Glomerular endothelial cell (primary cell): ENCODE data around the gene GLIS2. TPM values are rescaled to one million over a fixed set of nuclear protein-coding genes. Genes with fewer than 3 reads are reported as not detected.

ENCODE experiments used
- DNase-seq: peaks from one replicate; pipeline ENCODE4 v3.0.0-alpha.2; 2011; ENCODE audit warnings: low read depth, low spot score; ENCODE audit errors: extremely low read depth
- total RNA-seq: library from RNA; depleted of rRNA; stranded (reverse); fragments of >200 nt; gene quantifications from 2 replicates; pipeline ENCODE4 v1.2.3, GENCODE V29; 2015

The GLIS2 gene
- total RNA-seq, 1 donor from 2014 or later, result 5.9 TPM

GRCh38 chr16:4295581-4295980 lies 20.3 kb upstream of the GLIS2 start:
- no peak for DNase-seq

DNA sequence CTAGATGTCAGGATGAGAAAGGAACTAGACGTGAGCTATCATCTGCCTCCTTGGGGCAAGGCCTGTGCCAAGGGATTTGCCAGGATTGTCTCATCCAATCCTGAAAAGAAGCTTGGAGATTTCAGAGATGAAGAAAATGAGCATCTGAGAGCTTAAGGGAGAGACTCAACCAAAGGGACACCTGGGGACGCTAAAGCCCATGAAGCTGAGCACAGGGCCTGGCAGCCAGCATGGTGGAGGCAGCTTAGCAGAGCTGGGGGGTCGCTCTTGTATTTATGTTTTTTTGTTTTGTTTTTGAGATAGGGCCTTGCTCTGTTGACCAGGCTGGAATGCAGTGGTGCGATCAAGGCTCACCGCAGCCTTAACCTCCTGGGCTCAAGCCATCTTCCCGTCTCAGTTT lies 18.4 kb upstream of the GLIS2 start:
- no peak for DNase-seq

DNA sequence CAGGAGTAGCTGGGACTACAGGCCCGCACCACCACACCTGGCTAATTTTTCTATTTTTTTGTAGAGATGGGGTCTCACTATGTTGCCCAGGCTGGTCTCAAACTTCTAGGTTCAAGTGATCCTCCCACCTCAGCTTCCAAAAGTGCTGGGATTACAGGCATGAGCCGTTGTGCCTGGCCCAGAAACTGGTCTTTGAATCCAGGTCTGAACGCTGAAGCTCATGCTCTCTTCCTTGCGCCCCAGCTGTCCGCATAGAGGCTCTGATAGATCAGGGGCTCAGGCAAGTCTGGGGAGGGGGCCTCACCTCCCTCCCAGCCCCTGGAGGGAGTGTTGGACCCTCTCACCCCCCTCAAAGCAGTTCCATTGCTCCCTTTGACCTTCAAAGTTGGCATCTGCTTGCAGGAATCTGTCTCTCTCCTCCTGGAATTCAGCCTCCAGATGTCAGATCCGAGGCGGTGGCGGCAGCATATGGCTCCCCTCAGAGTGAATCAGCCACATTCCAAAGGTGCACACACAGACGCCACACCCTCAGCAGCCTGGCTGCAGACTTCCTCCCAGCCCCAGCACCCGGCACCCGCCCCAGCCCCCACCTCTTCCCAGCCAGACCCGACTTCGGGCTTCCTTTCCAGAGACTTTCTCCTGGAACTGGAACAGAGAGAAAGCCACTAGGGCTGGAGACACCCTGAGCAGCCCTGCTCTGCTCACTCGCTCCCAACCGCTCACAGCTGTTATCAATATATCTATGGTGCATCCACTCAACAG lies 16.9 kb upstream of the GLIS2 start:
- no peak for DNase-seq

- no peak for DNase-seq
Measured at GRCh38 chr16:4301177-4301576, 14.7 kb upstream of the GLIS2 start.

- DNase-seq, result no peak
Measured at GRCh38 chr16:4301968-4302367, 13.9 kb upstream of the GLIS2 start.

- DNase-seq, result no peak
Measured at GRCh38 chr16:4303973-4304372, 11.9 kb upstream of the GLIS2 start.

- no peak for DNase-seq
Measured at GRCh38 chr16:4306470-4307214, 9.2 kb upstream of the GLIS2 start.

DNA sequence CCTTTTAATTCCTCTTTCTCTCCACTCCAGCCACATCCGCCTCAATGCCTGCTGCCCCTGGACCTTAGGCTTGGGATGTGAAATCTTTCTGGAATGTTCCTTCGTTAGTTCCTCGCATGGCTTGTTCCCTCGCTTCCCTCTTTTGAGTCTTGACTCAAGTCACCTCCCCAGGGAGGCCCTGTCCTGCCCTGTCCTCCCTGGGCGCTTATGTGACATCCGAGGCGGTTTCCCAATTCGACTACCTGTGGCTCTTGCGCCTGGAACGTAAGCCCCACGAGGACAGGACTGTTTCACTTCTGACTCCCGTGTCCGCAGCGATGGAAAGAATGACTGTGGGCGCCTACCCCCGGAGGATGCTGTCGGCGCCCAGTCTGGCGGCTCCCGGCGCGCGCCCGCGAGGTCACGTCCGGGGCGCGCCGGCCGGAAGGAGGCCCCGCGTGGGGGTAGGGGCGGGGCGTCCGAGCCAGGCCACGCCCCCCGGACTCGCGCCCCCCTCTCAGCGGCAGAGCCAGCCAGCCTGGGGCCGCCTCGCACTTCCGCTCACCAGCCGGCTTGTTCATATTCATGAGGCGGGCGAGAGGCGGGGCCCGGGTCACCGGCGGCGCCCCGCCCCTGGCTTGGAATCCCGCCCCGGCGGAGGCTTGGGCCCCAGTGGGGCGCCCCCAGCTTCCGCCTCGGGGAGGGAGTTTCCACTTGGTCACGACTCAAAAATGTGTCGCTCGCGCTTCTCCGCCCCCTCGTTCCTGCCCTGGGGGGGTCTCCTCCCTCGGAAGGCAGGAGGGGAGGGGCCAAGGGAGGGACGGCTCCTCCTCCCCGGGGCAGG lies 8.4 kb upstream of the GLIS2 start:
- no peak for DNase-seq

GRCh38 chr16:4309102-4309832 lies 6.6 kb upstream of the GLIS2 start:
- no peak for DNase-seq

DNA sequence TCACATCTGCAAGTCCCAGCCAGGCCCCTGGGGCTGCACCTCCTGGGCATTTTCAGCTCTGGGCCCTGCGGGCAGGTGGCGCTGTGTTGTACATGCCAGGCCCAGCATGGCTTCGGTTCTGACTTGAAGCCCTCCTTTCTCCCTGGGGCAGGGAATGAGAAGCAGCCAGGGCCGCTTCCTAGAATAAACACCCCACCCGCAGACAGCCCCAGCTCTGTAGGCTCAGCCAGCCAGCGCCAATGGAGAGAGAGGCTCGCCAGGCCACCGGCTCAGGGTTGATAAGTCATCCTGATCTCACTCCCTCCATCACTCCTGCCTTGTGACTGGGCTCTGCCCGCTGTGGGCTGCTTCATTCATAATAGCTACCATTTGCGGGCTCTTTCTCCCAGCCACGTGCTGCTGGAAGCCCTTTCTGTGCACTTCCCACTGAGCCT lies 6.0 kb upstream of the GLIS2 start:
- DNase-seq, result no peak

- DNase-seq, result no peak
Measured at GRCh38 chr16:4313563-4314531, 2.0 kb upstream of the GLIS2 start.

DNA sequence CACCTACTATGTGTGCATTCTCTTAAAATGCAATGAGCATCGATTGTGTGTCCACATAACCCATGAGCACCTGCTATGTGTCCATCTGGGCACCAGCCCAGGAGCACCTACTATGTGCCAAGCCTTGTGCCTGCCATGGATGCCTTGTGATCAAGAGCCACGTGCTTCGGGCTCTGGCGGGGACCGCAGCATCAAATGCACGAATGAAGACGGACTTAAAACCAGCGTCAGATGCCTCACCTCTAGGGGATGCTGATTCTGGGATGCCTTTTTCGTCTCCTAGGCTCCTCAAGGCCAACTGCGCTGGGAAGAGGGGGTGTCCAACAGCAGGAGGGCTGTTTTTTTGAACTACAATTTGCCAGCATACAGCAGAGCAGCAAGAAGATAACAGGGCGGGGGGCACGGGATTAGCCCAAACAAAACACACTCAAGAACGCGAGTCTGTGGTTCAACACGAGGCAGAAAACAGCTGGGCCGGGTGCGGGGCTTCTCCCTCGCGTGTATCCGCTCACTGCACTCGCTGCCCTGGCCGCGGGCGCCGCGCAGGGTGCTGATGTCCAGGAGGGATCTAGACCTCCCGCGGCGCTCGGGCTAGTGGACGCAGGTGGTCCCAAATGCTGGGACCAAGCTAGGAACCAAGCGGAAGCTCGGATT lies 1.2 kb upstream of the GLIS2 start:
- DNase-seq, result no peak

GRCh38 chr16:4316108-4316863 lies 419 bp downstream of the GLIS2 start:
- DNase-seq, result no peak

DNA sequence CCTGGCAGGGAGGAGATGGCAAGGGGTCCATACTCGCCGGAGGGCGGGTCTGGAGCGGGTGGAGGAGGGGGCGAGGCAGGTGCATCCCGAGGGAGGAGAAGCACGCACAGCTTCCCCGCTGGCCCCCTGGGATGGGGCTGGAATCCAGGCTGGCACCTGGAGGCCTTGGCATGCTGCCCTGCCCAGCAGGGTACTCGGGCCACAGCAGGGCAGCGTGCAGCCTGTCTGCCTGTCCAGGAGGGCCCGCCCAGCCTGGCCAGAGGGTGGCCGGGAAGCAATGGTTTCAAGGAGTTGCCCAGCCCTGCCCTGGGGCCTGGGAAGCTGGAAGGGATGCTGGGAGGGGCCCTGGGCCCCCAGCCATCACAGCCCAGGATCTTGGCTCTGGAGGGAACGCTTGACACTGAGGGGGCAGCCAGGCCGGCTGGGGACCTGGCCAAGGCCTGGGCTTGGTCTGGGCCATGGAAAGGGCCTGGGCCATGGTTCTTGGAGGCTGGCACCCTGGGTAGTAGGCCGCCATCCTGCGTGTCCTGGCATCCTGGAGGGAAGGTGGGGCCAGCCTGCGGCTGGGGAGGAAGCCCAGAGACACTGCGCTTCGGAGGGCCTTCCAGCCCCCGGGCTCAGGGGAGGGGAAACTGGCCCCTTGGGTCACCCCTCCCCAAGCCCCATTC lies 1.1 kb downstream of the GLIS2 start:
- no peak for DNase-seq

DNA sequence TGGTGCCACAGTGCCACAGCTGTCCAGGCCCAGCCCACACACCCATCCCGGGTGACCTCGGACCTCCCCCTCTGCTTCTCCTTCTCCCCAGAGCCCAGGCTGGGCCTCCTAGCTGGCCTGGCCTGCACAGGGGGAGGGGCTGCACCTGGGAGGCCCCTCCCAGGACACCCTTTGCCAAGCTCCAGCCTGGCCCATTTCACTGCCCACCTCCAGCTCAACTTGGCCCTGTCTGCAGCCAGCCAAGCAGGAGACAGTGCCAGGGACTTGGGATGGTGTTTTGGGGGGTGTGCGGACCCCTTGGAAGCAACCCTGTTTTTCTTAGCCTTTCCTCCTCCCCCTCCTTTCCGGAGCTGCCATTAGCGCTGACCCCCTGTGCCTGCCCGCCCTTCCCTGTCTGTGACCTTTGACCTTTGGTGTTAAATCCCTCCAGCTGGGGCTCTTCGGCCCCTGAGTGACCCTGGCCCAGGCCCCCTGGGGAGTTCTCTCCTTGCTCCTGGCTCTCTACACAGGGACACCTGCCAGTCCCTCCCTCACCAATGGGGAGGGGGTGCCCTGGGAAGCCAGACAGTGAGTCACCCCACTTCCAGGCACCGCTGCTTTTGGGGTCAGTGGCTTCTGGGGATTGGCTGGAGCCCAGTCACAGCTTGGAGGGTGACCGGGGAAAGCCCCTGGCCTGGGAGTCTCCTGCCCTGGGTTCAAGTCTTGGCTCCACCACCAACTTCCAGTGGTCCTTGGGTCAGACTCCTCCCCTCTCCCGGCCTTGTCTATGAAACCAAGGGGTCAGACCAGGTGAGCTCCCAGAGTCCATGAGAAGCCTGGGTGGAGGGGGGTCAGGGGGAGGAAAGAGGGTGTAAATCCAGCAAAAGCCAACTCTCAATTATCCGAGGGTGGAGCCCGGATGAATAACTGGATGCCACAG lies 1.9 kb downstream of the GLIS2 start:
- no peak for DNase-seq

DNA sequence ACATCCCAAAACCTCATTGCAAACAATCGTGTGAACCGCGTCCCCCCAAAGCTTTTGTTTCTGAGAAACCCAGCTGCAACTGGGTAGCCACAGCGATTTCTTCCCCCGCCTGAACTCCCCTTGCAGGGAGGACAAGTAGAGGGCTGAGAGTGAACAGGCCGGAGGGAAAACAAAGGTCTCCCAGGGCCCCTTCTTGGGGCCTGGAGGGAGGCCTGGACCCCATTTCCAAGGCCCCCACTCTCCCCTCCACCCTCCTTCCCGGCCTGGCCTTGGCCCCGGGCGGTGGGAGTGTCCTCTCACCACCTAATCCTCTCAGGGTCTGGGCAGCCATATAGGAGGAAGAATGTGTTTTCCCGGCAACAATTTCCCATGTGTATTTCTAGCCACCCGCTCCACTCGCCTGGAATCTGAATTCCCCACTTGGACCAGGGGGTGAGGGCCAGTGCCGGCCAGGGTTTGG lies 2.6 kb downstream of the GLIS2 start:
- no peak for DNase-seq

DNA sequence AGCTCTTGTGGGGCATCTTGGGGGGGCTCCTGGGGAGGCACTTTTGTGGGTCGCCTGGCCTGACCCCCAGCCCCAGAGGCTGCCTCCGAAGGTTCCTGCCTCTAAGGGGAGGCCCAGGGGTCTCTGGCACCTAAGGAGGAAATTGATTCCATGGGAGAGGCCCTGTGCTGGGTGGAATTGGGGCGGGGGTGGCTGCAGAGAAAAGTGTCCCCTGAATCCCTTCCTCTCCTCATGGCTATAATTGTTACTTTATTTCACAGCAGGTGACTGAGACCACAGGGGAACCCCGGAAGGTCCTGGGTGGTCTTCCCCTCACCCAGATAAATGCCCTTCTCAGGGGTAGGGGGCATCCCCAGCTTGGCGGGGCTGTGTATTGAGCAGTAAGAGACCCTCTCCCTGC lies 3.1 kb downstream of the GLIS2 start:
- no peak for DNase-seq
